ENCODE results near the gene DGKD. TPM values are rescaled to one million over a fixed set of nuclear protein-coding genes. Genes with fewer than 3 reads are reported as not detected.

Gene DGKD
- total RNA-seq, 2 experiments from 2014 or later: 44.2 to 46.4 TPM

GRCh38 chr2:233482616-233483015 lies 128.3 kb downstream of the DGKD start:
- H3K36me3 Mint-ChIP-seq: peaks cover 12% of the 10 kb centered on the region
- no peak for DNase-seq
- intact Hi-C loops (cut with micrococcal nuclease): no loop called here
- no peaks in the 10 kb centered on the region for H3K9me3 Mint-ChIP-seq
- H3K4me1 Mint-ChIP-seq (ENCODE audit: low read depth): no peaks in the 10 kb centered on the region
- ChIA-PET CTCF (no interaction called here), POLR2A (no interaction called here)
- H3K4me3 Mint-ChIP-seq: no peak overlapping the region
- no peaks in the 10 kb centered on the region for H3K27me3 Mint-ChIP-seq
- no peak overlapping the region for H3K27ac Mint-ChIP-seq

- intact Hi-C loops (cut with micrococcal nuclease): no loop called here
- H3K4me1 Mint-ChIP-seq (ENCODE audit: low read depth): no peaks in the 10 kb centered on the region
- H3K4me3 Mint-ChIP-seq: no peak overlapping the region
- DNase-seq: no peak
- peaks cover 13% of the 10 kb centered on the region for H3K36me3 Mint-ChIP-seq
- ChIA-PET POLR2A (no interaction called here), CTCF (no interaction called here)
- H3K9me3 Mint-ChIP-seq: no peaks in the 10 kb centered on the region
- no peaks in the 10 kb centered on the region for H3K27me3 Mint-ChIP-seq
- H3K27ac Mint-ChIP-seq: no peak overlapping the region
Observed at GRCh38 chr2:233485726-233486125, 131.4 kb downstream of the DGKD start.

- ChIA-PET CTCF (no interaction called here), POLR2A (no interaction called here)
- no peak for DNase-seq
- H3K4me3 Mint-ChIP-seq: no peak overlapping the region
- H3K4me1 Mint-ChIP-seq (ENCODE audit: low read depth): no peaks in the 10 kb centered on the region
- H3K36me3 Mint-ChIP-seq: peaks cover 14% of the 10 kb centered on the region
- no peaks in the 10 kb centered on the region for H3K27me3 Mint-ChIP-seq
- intact Hi-C loops (cut with micrococcal nuclease): no loop called here
- H3K9me3 Mint-ChIP-seq: no peaks in the 10 kb centered on the region
- no peak overlapping the region for H3K27ac Mint-ChIP-seq
Observed at GRCh38 chr2:233486357-233486756, 132.1 kb downstream of the DGKD start.

- no peak overlapping the region for H3K4me3 Mint-ChIP-seq
- H3K4me1 Mint-ChIP-seq (ENCODE audit: low read depth): no peaks in the 10 kb centered on the region
- ChIA-PET POLR2A (no interaction called here), CTCF (no interaction called here)
- no peak for DNase-seq
- no peaks in the 10 kb centered on the region for H3K9me3 Mint-ChIP-seq
- H3K27ac Mint-ChIP-seq: no peak overlapping the region
- H3K27me3 Mint-ChIP-seq: no peaks in the 10 kb centered on the region
- H3K36me3 Mint-ChIP-seq: peaks cover 14% of the 10 kb centered on the region
- intact Hi-C loops (cut with micrococcal nuclease): no loop called here
Observed at GRCh38 chr2:233486778-233487552, 132.7 kb downstream of the DGKD start.

- Mint-ChIP-seq H3K4me3 (no peak overlapping the region), H3K36me3 (peaks cover 13% of the 10 kb centered on the region), H3K9me3 (no peaks in the 10 kb centered on the region), H3K27ac (no peak overlapping the region), H3K27me3 (no peaks in the 10 kb centered on the region), H3K4me1 (ENCODE audit: low read depth) (no peaks in the 10 kb centered on the region)
- ChIA-PET CTCF (no interaction called here), POLR2A (no interaction called here)
- intact Hi-C loops (cut with micrococcal nuclease): no loop called here
- no peak for DNase-seq
Observed at GRCh38 chr2:233487748-233488345, 133.6 kb downstream of the DGKD start.

- ChIA-PET POLR2A (no interaction called here), CTCF (no interaction called here)
- Mint-ChIP-seq H3K27ac (no peak overlapping the region), H3K4me1 (ENCODE audit: low read depth) (no peaks in the 10 kb centered on the region), H3K9me3 (no peaks in the 10 kb centered on the region), H3K27me3 (no peaks in the 10 kb centered on the region), H3K36me3 (peaks cover 17% of the 10 kb centered on the region), H3K4me3 (no peak overlapping the region)
- DNase-seq: no peak
- intact Hi-C loops (cut with micrococcal nuclease): no loop called here
Observed at GRCh38 chr2:233489143-233489542, 134.8 kb downstream of the DGKD start.

GRCh38 chr2:233489666-233490065 lies 135.4 kb downstream of the DGKD start:
- no peak overlapping the region for H3K27ac Mint-ChIP-seq
- CTCF ChIA-PET: no interaction called here
- peaks cover 17% of the 10 kb centered on the region for H3K36me3 Mint-ChIP-seq
- no peaks in the 10 kb centered on the region for H3K9me3 Mint-ChIP-seq
- POLR2A ChIA-PET: no interaction called here
- H3K27me3 Mint-ChIP-seq: no peaks in the 10 kb centered on the region
- DNase-seq: no peak
- H3K4me3 Mint-ChIP-seq: no peak overlapping the region
- intact Hi-C loops (cut with micrococcal nuclease): no loop called here
- no peaks in the 10 kb centered on the region for H3K4me1 Mint-ChIP-seq (ENCODE audit: low read depth)

GRCh38 chr2:233490831-233491230 lies 136.5 kb downstream of the DGKD start:
- H3K36me3 Mint-ChIP-seq: peaks cover 13% of the 10 kb centered on the region

GRCh38 chr2:233491326-233491725 lies 137.0 kb downstream of the DGKD start:
- Mint-ChIP-seq H3K4me3 (no peak overlapping the region), H3K9me3 (no peaks in the 10 kb centered on the region), H3K27ac (no peak overlapping the region), H3K36me3 (peaks cover 14% of the 10 kb centered on the region), H3K27me3 (no peaks in the 10 kb centered on the region), H3K4me1 (ENCODE audit: low read depth) (no peaks in the 10 kb centered on the region)
- POLR2A ChIA-PET: no interaction called here
- intact Hi-C loops (cut with micrococcal nuclease): no loop called here
- CTCF ChIA-PET: no interaction called here
- DNase-seq: no peak

More at GRCh38 chr2:233490831-233491230, 136.5 kb downstream of the DGKD start:
- intact Hi-C loops (cut with micrococcal nuclease): no loop called here
- Mint-ChIP-seq H3K4me1 (ENCODE audit: low read depth) (no peaks in the 10 kb centered on the region), H3K4me3 (no peak overlapping the region), H3K9me3 (no peaks in the 10 kb centered on the region), H3K27ac (no peak overlapping the region), H3K27me3 (no peaks in the 10 kb centered on the region)
- ChIA-PET CTCF (no interaction called here), POLR2A (no interaction called here)
- DNase-seq: no peak

- Mint-ChIP-seq H3K36me3 (peaks cover 15% of the 10 kb centered on the region), H3K4me3 (no peak overlapping the region), H3K9me3 (no peaks in the 10 kb centered on the region), H3K4me1 (ENCODE audit: low read depth) (no peaks in the 10 kb centered on the region), H3K27ac (no peak overlapping the region), H3K27me3 (no peaks in the 10 kb centered on the region)
- no peak for DNase-seq
- POLR2A ChIA-PET: interaction anchor here (0.6 kb wide), 1 partner anchor 665 kb away, joined by 3 read pairs; no protein-coding TSS in a partner anchor
- intact Hi-C loops (cut with micrococcal nuclease): no loop called here
- CTCF ChIA-PET: no interaction called here
Observed at GRCh38 chr2:233492078-233492477, 137.8 kb downstream of the DGKD start.

GRCh38 chr2:233492751-233493150 lies 138.5 kb downstream of the DGKD start:
- intact Hi-C loops (cut with micrococcal nuclease): no loop called here
- Mint-ChIP-seq H3K36me3 (peaks cover 14% of the 10 kb centered on the region), H3K27me3 (no peaks in the 10 kb centered on the region), H3K4me3 (no peak overlapping the region), H3K27ac (no peak overlapping the region), H3K4me1 (ENCODE audit: low read depth) (no peaks in the 10 kb centered on the region), H3K9me3 (no peaks in the 10 kb centered on the region)
- ChIA-PET CTCF (no interaction called here), POLR2A (no interaction called here)
- DNase-seq: no peak

- Mint-ChIP-seq H3K9me3 (no peaks in the 10 kb centered on the region), H3K36me3 (peaks cover 17% of the 10 kb centered on the region), H3K4me1 (ENCODE audit: low read depth) (no peaks in the 10 kb centered on the region), H3K27me3 (no peaks in the 10 kb centered on the region), H3K4me3 (no peak overlapping the region), H3K27ac (no peak overlapping the region)
- DNase-seq: no peak
- POLR2A ChIA-PET: interaction anchor here (0.6 kb wide), 1 partner anchor 284 kb away, joined by 3 read pairs; no protein-coding TSS in a partner anchor
- intact Hi-C loops (cut with micrococcal nuclease): no loop called here
- CTCF ChIA-PET: no interaction called here
Observed at GRCh38 chr2:233495503-233496496, 141.5 kb downstream of the DGKD start.

Measured in activated CD4-positive, alpha-beta memory T cell treated with anti-CD3 and anti-CD28 coated beads for 36 hours (primary cell).